Peyer's patch (tissue), 4 donors: ENCODE results near the gene NUP42.

ENCODE experiments used
- CTCF ChIP-seq, 6 experiments: fragments of 450-650 bp in 4 of 6; fragments of 200-600 bp in 2 of 6; sonication (generic) in 1 of 6; IDR thresholded peaks; one replicate each; pipeline ENCODE4 v1.5.1; 2017 to 2019; ENCODE audit warnings: antibody characterized with exemption in 6 of 6, mild to moderate bottlenecking in 3 of 6, moderate library complexity in 1 of 6
- POLR2A ChIP-seq, 2 donors: fragments of 450-650 bp; IDR thresholded peaks; one replicate each; pipeline ENCODE4 v1.5.1; 2017; ENCODE audit warnings: antibody characterized with exemption in 2 of 2, mild to moderate bottlenecking in 2 of 2, moderate library complexity in 2 of 2

GRCh38 chr7:23161482-23161881 lies 20.4 kb upstream of the NUP42 start:
- TF ChIP-seq POLR2A (IDR thresholded peaks at IDR 0.05), result no peak
- no peak for TF ChIP-seq CTCF (IDR thresholded peaks at IDR 0.05)
